A549 (cell line): Measurements from ENCODE around the gene SACM1L.

Experiments
- CBX2 ChIP-seq: fragments of 200-600 bp; sonication (generic); IDR thresholded peaks from 2 replicates; pipeline ENCODE4 v1.6.1; 2016; ENCODE audit warnings: low read depth, mild to moderate bottlenecking, borderline replicate concordance
- CTCF ChIP-seq: fragments of >200 bp; sonication (Bioruptor Twin); formaldehyde crosslinking; IDR thresholded peaks from 3 replicates; pipeline ENCODE4 v1.5.1; 2016
- MAX ChIP-seq: IDR thresholded peaks from 2 replicates; pipeline ENCODE4 v1.6.1; 2012
- MYC ChIP-seq: IDR thresholded peaks from 2 replicates; pipeline ENCODE4 v1.6.1; 2012; ENCODE audit warnings: mild to moderate bottlenecking, inconsistent platforms, low read length, improper control_type of control experiment, borderline replicate concordance
- SMC3 ChIP-seq: fragments of >200 bp; sonication (Bioruptor Twin); formaldehyde crosslinking; IDR thresholded peaks from 3 replicates; pipeline ENCODE4 v1.6.1; 2018; ENCODE audit warnings: inconsistent platforms
- SREBF2 ChIP-seq: fragments of 450-650 bp; IDR thresholded peaks from 2 replicates; pipeline ENCODE4 v1.6.1; 2014; ENCODE audit warnings: mild to moderate bottlenecking, moderate library complexity
- USF2 ChIP-seq: fragments of 450-650 bp; IDR thresholded peaks from 2 replicates; pipeline ENCODE4 v1.6.1; 2014; ENCODE audit warnings: antibody characterized with exemption
- ZC3H11A ChIP-seq: fragments of 450-650 bp; IDR thresholded peaks from 2 replicates; pipeline ENCODE4 v1.6.1; 2014; ENCODE audit warnings: antibody characterized with exemption, mild to moderate bottlenecking

GRCh38 chr3:45719655-45720487 is 30.7 kb downstream of the SACM1L start:
- TF ChIP-seq SMC3 (no peak), CTCF (no peak), SREBF2 (no peak), MYC (no peak), ZC3H11A (no peak), USF2 (no peak), MAX (no peak), CBX2 (no peak)
